HT1080 (cell line): ENCODE measurements around the gene ZSWIM8. TPM values are rescaled to one million over a fixed set of nuclear protein-coding genes. Genes with fewer than 3 reads are reported as not detected.
"Not testable (repeated sequence)": the region's sequence is repeated elsewhere in the genome, so short reads cannot be mapped to it uniquely, and the experiment has no call there.

ENCODE experiments used
- DNase-seq: peaks from one replicate; pipeline ENCODE4 v3.0.0-alpha.2; 2015; ENCODE audit warnings: low read depth
- total RNA-seq: library from RNA; depleted of rRNA; stranded (reverse); fragments of >200 nt; shearing (Covaris generic); gene quantifications from 2 replicates; pipeline ENCODE4 v1.2.3, GENCODE V29; 2014

ZSWIM8 gene
- total RNA-seq, 1 experiment from 2014 or later, result 51.9 TPM

DNA sequence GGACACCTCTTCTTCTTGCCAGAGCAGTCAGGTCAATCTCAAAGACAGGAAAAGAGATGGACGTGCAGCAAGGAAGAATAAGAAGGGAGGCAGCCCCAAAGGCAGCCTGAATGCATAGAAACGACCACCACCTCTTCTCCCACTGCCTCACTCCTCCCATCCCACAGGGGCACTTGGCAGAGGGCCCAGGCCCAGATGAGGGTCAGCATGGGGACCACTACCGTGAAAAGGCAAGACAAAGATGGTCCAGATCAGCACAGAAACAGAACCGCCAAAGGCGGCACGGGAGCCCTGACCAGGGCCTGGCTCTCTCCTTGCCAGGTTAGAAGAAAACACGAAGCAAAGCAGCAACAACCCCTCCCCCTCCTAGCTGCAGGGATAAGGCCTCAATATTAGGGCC lies 27.9 kb downstream of the ZSWIM8 start:
- no peak for DNase-seq

GRCh38 chr10:73814276-73814895 lies 29.0 kb downstream of the ZSWIM8 start:
- no peak for DNase-seq

DNA sequence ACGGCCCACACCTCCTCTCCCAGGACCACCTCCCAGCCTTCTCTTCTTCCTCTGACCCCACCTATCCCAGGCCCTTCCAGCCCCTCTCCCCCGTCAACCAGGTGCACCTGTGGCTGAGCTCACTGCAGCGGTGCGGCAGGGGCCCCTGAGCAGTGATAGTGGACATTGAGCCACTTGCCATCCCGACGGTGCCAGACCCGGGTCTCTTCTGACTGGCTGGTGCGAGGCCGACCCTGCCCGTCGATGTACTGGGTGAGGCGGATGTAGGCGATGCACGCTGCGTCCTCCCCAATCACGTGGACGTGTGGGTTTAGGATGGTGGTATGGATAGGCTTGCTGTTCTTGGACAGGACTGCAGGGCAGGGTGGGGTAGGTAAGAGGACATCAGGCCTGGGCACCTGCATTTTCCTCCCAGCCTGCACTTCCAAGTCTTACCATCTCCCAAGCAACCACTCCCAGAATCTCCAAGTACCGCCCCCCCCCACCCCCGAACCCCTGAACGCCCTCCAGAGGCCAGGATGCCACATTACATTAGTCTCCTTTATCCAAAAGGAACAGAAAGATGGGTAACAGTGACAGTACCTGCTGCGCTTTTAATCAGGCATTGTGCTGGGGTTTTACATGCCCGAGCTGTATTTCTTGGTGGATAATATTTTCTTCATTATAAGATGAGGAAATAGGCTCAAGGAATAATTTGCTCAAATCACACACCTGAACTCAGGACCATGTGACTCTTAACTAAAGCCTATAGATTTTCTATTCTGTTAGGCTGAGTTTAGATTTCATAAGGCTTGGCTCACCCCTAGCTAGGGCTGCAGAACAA lies 29.7 kb downstream of the ZSWIM8 start:
- no peak for DNase-seq

DNA sequence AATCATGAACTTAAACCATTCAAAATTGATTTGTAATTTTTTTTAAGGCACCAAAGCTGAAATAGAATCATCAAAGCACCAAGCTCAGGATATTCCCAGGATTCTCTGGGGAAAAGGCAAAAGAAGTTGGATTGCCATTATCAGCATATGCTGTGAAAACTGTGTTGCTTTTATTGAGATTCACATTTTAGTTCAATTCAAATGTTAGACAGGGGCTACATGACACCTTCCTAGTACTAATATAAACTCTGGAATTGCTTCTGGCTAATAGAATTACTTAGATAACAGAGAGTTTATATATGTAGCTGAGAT lies 30.3 kb downstream of the ZSWIM8 start:
- DNase-seq, result no peak

DNA sequence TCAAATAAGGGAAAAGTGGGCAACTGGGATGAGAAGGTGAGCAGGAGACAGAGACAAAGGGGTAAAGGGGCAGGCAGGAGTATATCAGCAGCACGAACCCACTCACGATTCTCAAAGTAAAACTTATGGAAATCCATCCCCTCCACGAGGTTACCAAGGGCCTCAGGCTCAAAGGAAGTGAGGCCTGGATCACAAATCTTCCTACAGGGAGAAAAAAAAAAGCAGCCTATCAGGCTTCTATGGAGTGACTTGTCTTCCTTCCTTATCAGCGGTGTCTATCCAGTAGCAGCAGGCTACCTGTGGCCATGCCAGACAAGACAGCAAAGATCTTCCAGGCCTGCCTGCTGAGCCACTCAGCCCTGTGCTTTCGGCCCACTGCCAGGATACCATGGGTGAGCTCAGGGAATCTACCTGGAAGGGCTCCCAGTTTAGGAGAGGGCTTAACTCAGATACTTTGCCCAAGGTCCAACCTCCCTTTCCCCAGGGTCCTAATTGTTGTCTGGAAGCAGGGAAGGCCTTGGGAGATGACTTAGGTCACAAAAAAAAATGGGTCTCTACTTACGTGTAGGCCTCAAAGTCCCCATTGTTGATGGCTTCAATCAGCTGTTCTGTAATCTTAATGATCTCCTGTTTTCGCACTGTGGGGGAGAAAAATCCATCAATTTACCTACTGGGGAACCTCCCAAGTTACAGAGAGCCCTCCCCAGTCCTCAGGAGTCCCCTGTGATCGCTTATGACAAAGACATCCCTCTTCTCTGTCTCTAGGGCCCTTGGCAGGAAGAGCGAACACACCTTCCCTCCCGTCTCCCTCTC lies 31.7 kb downstream of the ZSWIM8 start:
- no peak for DNase-seq

GRCh38 chr10:73817826-73818225 lies 32.4 kb downstream of the ZSWIM8 start:
- DNase-seq, result no peak

DNA sequence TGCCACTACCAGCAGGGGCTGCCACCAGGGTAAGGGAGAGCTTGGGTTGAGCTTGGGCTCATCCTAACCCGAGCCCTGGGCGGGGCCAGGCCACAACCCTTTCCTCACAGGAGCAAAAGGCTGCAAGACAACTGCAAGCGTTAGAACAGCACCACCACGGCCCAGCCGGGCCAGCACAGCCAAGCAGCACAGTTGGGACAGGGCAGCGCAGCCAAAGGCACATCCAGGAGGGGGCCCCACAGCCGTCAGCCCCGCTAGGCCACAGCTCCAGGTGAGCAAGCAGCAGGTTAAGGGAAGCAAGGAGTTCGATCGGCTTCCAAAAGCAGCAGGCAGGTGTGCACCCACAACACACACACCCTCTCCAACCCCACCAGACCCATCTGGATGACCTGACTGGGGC lies 33.0 kb downstream of the ZSWIM8 start:
- DNase-seq, result no peak

DNA sequence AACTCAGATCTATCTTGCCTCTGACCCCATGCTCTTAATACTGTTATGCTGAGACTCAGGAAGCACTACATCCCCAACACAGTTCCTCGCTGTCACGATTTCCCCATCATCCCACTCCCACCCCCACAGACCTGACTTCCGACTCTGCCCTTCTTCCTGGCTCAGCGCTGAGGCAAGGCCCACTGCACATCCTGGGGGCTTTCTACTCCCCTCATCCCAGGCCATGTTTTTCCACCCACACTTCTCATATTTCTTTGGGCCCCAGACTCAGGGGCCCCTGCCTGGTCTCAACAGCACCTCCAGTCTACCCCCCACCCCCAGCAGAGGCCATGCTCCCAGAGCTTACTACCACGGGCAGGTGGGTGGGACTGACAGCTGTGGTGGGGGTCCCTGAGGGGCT lies 33.7 kb downstream of the ZSWIM8 start:
- no peak for DNase-seq

GRCh38 chr10:73819513-73820093 lies 34.2 kb downstream of the ZSWIM8 start:
- DNase-seq, result peak; percentile 38

DNA sequence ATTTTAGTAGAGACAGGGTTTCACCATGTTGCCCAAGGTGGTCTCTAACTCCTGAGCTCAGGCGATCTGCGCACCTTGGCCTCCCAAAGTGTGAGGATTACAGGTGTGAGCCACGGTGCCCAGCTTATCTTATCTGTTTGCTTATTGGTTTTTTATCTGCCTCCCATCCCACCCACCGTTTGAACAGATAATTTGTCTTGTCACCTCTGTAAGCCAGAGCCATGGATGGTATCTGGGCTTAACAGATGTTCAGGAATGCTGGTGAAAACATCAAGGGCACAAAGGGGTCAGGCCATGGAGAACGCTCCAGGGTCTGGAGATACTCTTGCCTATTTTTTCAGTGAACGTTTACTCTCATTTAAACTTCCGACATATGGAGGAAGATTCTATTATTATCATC lies 38.0 kb downstream of the ZSWIM8 start:
- no peak for DNase-seq

- no peak for DNase-seq
These were observed 38.8 kb downstream of the ZSWIM8 start for GRCh38 chr10:73824146-73824725.

- DNase-seq, result peak; percentile 87
These were observed 42.1 kb downstream of the ZSWIM8 start for GRCh38 chr10:73827346-73828089.

GRCh38 chr10:73828161-73828560 lies 42.8 kb downstream of the ZSWIM8 start:
- DNase-seq, result no peak

DNA sequence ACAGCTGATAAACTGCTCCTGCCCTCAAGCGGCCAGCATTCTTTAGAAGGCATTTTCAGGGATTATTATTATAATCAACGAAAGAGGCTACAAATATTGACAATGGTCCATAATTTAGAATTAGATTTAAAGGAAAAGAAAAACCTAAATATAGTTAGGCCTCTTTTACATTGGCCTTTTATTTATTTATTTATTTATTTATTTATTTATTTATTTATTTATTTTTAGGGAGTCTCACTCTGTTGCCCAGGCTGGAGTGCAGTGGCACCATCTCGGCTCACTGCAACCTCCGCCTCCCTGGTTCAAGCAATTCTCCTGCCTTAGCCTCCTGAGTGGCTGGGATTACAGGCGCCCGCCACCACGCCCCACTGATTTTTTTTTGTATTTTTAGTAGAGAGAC lies 43.7 kb downstream of the ZSWIM8 start:
- not testable (repeated sequence) for DNase-seq

- no peak for DNase-seq
These were observed 51.1 kb downstream of the ZSWIM8 start for GRCh38 chr10:73836427-73836980.

GRCh38 chr10:73837072-73837471 lies 51.7 kb downstream of the ZSWIM8 start:
- DNase-seq, result peak; percentile 75

DNA sequence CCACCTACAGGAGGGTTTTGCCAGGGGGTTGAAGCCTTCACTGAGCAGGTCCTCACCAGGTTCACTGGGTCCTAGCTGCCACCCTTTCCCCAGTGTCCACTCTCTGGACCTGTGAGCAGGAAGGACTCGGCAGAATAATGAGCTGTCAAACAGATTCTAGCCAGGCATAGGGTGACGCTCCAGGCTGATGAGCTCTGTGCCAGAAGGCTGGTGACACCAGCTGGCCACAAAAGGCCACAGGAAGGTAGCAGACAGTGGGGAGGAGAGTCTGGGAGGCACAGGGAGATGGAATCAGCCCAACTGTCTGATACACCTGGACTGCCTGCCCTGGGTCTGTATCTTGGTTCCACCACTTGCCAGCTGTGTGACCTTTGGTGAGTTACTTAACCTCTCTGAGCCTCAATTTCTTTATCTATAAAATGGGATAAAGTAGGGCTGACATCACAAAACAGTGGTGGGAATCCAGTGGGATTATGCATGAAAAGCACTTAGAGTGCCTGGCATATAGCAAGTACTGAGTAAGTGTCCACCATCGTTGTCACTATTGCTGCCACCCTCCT lies 52.7 kb downstream of the ZSWIM8 start:
- DNase-seq, result no peak

DNA sequence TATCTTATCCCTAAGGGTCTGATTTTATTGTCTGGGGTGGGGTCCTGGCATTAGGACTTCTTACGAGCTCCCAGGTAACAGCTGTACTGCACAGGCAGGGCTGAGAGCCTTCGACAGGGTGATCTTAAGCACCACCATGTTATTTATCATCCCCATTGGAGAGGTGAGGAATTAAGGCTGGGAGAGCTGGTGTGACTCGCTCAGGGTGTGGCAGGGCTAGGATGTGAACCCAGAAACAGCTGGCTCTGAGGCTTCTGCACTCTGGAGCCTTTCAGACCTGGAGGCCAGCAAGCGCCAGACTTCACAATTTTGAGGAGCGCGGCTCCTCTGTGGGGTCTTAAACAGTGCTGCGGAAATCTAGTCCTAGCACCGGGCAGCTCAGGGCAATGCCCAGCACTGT lies 53.4 kb downstream of the ZSWIM8 start:
- peak; percentile 57 for DNase-seq

GRCh38 chr10:73839276-73839966 lies 54.0 kb downstream of the ZSWIM8 start:
- DNase-seq, result no peak

- no peak for DNase-seq
These were observed 54.6 kb downstream of the ZSWIM8 start for GRCh38 chr10:73840056-73840402.
